GM13976 (cell line): ENCODE measurements around the gene OPHN1.

Experiments
- DNase-seq: peaks from one replicate; pipeline ENCODE4 v3.0.0; 2012; ENCODE audit warnings: low spot score
- CTCF ChIP-seq: IDR thresholded peaks from 2 replicates; pipeline ENCODE4 v1.5.1; 2012; ENCODE audit warnings: borderline replicate concordance, mild to moderate bottlenecking; ENCODE audit not compliant: insufficient read depth; ENCODE audit errors: extremely low read depth, missing control alignments, control extremely low read depth
- in situ Hi-C: fragments of 300-500 bp; cut with MboI; formaldehyde crosslinking; loops from one replicate; pipeline ENCODE4 v1.12.0; 2022; ENCODE audit warnings: low sequenced_read_pairs, mixed read lengths, inconsistent platforms; ENCODE audit not compliant: unreplicated experiment

The OPHN1 gene

GRCh38 chrX:68180579-68180978, 252.7 kb downstream of the OPHN1 start:
- DNase-seq = no peak
- no peak for TF ChIP-seq CTCF
- in situ Hi-C loops = loop anchor here (25.0 kb wide), 2 partner anchors 282 to 532 kb away; no protein-coding TSS in a partner anchor

GRCh38 chrX:68179355-68179754, 253.9 kb downstream of the OPHN1 start:
- in situ Hi-C loops = loop anchor here (25.0 kb wide), 2 partner anchors 283 to 533 kb away; no protein-coding TSS in a partner anchor
- no peak for DNase-seq
- no peak for TF ChIP-seq CTCF

GRCh38 chrX:68177542-68177941, 255.8 kb downstream of the OPHN1 start:
- no peak for TF ChIP-seq CTCF
- in situ Hi-C loops = loop anchor here (25.0 kb wide), 2 partner anchors 285 to 535 kb away; no protein-coding TSS in a partner anchor
- DNase-seq = no peak

- in situ Hi-C loops = loop anchor here (25.0 kb wide), 2 partner anchors 287 to 537 kb away; no protein-coding TSS in a partner anchor
- no peak for DNase-seq
- no peak for TF ChIP-seq CTCF
Measured at GRCh38 chrX:68175562-68175961, 257.7 kb downstream of the OPHN1 start.

GRCh38 chrX:68163441-68163840, 269.9 kb downstream of the OPHN1 start:
- TF ChIP-seq CTCF = no peak
- in situ Hi-C loops = no loop called here
- DNase-seq = no peak

- in situ Hi-C loops = no loop called here
- DNase-seq = no peak
- TF ChIP-seq CTCF = no peak
Measured at GRCh38 chrX:68147848-68148247, 285.4 kb downstream of the OPHN1 start.

- no peak for TF ChIP-seq CTCF
- in situ Hi-C loops = no loop called here
- DNase-seq = no peak
Measured at GRCh38 chrX:68146054-68146453, 287.2 kb downstream of the OPHN1 start.
